PC-9 (cell line): ENCODE results near the gene SLC22A9. TPM values are rescaled to one million over a fixed set of nuclear protein-coding genes. Genes with fewer than 3 reads are reported as not detected.
A peak's percentile ranks its signal among the peaks of the same experiment; 100 is the strongest.

Source experiments
- BruUV-seq: library from RNA; stranded (reverse); fragments of 400-500 nt; replicated peaks from 2 replicates; lab custom pipeline; 2021; lab: Mats Ljungman, UMichigan
- CTCF ChIA-PET: fragments of 300-600 bp; sonication (Branson Sonifier 250); formaldehyde crosslinking; loops from one replicate; lab custom pipeline; 2022; ENCODE audit warnings: antibody characterized with exemption; lab: Charles Lee
- POLR2A ChIA-PET: fragments of 300-600 bp; sonication (Branson Sonifier 250); formaldehyde crosslinking; loops from one replicate; lab custom pipeline; 2022; ENCODE audit warnings: antibody characterized with exemption; ENCODE audit not compliant: unreplicated experiment; lab: Charles Lee
- DNase-seq, 2 experiments: peaks; one replicate each; pipeline versions ENCODE4 v3.0.0 to v3.0.0-alpha.2; 2015 to 2022; ENCODE audit warnings: mixed read lengths in 1 of 2
- H2AFZ ChIP-seq: fragments of 200-600 bp; sonication (generic); 2 replicates; pipeline ENCODE4 v1.8.1; 2017; ENCODE audit warnings: antibody characterized with exemption
- H3F3A ChIP-seq: fragments of 200-600 bp; sonication (generic); 2 replicates; pipeline ENCODE4 v1.8.1; 2017; ENCODE audit warnings: antibody characterized with exemption, mild to moderate bottlenecking, low read depth; ENCODE audit not compliant: insufficient read depth
- H3K27ac ChIP-seq: fragments of 200-600 bp; sonication (generic); 2 replicates; pipeline ENCODE4 v1.6.1; 2016; ENCODE audit warnings: mixed run types
- H3K27me3 ChIP-seq: fragments of 200-600 bp; sonication (generic); 2 replicates; pipeline ENCODE4 v1.6.1; 2016; ENCODE audit warnings: low read depth, mixed run types; ENCODE audit not compliant: insufficient read depth
- H3K36me3 ChIP-seq: fragments of 200-600 bp; sonication (generic); 2 replicates; pipeline ENCODE4 v1.6.1; 2016; ENCODE audit warnings: low read depth, mixed run types
- H3K4me1 ChIP-seq: fragments of 200-600 bp; sonication (generic); replicated peaks from 2 replicates; pipeline ENCODE4 v1.6.1; 2016; ENCODE audit warnings: mixed run types; ENCODE audit not compliant: insufficient read depth
- H3K4me2 ChIP-seq: fragments of 200-600 bp; sonication (generic); 2 replicates; pipeline ENCODE4 v1.6.1; 2017; ENCODE audit warnings: mixed run types
- H3K4me3 ChIP-seq: fragments of 200-600 bp; sonication (generic); 2 replicates; pipeline ENCODE4 v1.6.1; 2016; ENCODE audit warnings: mixed run types
- H3K79me2 ChIP-seq: fragments of 200-600 bp; sonication (generic); 2 replicates; pipeline ENCODE4 v1.6.1; 2017; ENCODE audit warnings: low read depth, mixed run types
- H3K9me2 ChIP-seq: fragments of 200-600 bp; sonication (generic); 2 replicates; pipeline ENCODE4 v1.8.1; 2017; ENCODE audit warnings: mild to moderate bottlenecking; ENCODE audit not compliant: insufficient read depth
- H3K9me3 ChIP-seq: fragments of 200-600 bp; sonication (generic); 2 replicates; pipeline ENCODE4 v1.8.1; 2016; ENCODE audit warnings: low read depth; ENCODE audit not compliant: insufficient read depth
- H4K20me1 ChIP-seq: fragments of 200-600 bp; sonication (generic); 2 replicates; pipeline ENCODE4 v1.8.1; 2017; ENCODE audit not compliant: insufficient read depth
- EZH2 ChIP-seq: fragments of 200-600 bp; sonication (generic); IDR thresholded peaks from 2 replicates; pipeline ENCODE4 v1.8.0; 2017; ENCODE audit warnings: antibody characterized with exemption, low read depth
- intact Hi-C: fragments of 100-400 bp; cut with micrococcal nuclease; formaldehyde crosslinking; loops from one replicate; pipeline ENCODE4 v1.10.0; 2022; ENCODE audit not compliant: unreplicated experiment
- total RNA-seq: library from RNA; stranded (reverse); gene quantifications from 2 replicates; pipeline ENCODE4 v1.2.3, GENCODE V29; 2021
- TF ChIP-seq, protein P1 (sequence below): fragments of 200-600 bp; sonication (generic); conservative IDR thresholded peaks from 2 replicates; pipeline ENCODE4 v1.6.1; 2017; ENCODE audit warnings: mixed run types, antibody characterized with exemption, mild to moderate bottlenecking, moderate library complexity

The SLC22A9 gene
- total RNA-seq, 1 experiment from 2014 or later = not detected

DNA sequence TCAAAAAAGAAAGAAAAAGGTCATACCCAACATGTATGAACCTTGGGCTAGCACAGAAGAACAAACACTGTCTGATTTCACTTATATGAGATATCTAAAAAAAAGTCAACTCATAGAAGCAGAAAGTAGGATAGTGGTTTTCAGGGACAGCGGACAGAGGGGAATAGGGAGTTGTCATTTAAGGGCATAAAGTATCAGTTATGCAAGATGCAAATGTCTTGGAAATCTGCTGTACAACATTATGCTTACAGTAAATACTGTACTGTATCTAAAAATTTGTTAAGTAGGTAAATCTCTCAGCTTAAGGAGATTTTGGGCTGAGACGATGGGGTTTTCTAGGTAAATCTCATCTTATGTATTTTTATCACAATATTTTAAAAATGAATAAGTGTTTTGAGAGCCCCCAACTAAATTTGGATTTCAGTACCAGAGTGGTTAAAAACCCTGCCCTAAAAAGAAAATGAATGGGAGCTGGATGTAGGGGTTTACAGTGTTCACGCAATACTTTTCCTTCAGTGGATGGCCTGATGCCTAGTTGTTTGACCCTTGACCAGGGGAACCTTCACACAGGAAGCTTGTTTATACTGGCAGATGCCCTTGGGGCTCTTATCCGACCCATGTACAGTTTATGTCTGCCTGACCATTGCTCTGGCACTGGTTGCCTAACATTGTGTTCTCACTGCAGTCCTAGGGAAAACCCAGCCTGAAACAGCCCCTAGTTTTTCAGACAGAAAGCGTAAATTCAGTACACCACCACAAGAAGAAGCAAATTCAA, 34.8 kb downstream of the SLC22A9 start:
- BruUV-seq = no TSS peak
- intact Hi-C loops = no loop called here
- H2AFZ ChIP-seq = no peak overlapping the region
- no peaks in the 10 kb centered on the region for H3K79me2 ChIP-seq
- POLR2A ChIA-PET = no interaction called here
- CTCF ChIA-PET = no interaction called here
- peaks cover 5% of the 10 kb centered on the region; the same call in 1 of the 2 replicates for H3K4me1 ChIP-seq
- peak in 1 of 2 experiments; percentile 38 for DNase-seq
- no peaks in the 10 kb centered on the region for H3K9me3 ChIP-seq
- no peaks in the 10 kb centered on the region for H3K9me2 ChIP-seq
- no peak overlapping the region for H3K4me3 ChIP-seq
- H3F3A ChIP-seq = no peaks in the 10 kb centered on the region
- no peak overlapping the region for H3K27ac ChIP-seq
- no peaks in the 10 kb centered on the region for H3K27me3 ChIP-seq
- no peak overlapping the region for H3K4me2 ChIP-seq
- H4K20me1 ChIP-seq = no peaks in the 10 kb centered on the region
- H3K36me3 ChIP-seq = no peaks in the 10 kb centered on the region
- TF ChIP-seq EZH2 = no peak
- TF ChIP-seq, protein P1, sequence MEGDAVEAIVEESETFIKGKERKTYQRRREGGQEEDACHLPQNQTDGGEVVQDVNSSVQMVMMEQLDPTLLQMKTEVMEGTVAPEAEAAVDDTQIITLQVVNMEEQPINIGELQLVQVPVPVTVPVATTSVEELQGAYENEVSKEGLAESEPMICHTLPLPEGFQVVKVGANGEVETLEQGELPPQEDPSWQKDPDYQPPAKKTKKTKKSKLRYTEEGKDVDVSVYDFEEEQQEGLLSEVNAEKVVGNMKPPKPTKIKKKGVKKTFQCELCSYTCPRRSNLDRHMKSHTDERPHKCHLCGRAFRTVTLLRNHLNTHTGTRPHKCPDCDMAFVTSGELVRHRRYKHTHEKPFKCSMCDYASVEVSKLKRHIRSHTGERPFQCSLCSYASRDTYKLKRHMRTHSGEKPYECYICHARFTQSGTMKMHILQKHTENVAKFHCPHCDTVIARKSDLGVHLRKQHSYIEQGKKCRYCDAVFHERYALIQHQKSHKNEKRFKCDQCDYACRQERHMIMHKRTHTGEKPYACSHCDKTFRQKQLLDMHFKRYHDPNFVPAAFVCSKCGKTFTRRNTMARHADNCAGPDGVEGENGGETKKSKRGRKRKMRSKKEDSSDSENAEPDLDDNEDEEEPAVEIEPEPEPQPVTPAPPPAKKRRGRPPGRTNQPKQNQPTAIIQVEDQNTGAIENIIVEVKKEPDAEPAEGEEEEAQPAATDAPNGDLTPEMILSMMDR = no peak

DNA sequence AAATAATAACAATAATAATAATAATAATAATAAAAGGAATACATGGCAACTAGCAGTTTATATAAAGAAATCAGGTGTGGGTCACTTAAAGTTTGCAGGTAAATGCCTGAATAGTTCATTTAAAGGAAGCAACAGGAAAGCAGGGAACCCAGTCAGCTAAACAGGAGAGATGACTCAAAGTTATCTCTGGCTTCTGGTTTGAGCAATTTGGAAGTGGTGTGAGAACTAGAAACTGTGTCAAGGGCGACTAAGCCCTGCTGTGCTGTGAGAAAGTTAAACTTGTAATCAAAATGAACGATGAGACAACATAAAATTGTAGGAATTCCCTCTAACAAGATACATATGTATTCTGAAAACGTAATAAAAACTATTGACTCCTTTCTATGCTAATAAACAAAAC, 35.5 kb downstream of the SLC22A9 start:
- DNase-seq = peak in 1 of 2 experiments; percentile 59
- POLR2A ChIA-PET = no interaction called here
- Histone ChIP-seq H3K36me3 (no peaks in the 10 kb centered on the region), H3F3A (no peaks in the 10 kb centered on the region), H2AFZ (no peak overlapping the region), H3K79me2 (no peaks in the 10 kb centered on the region), H3K4me3 (no peak overlapping the region), H3K27me3 (no peaks in the 10 kb centered on the region), H3K4me1 (peaks cover 5% of the 10 kb centered on the region; the same call in 1 of the 2 replicates), H3K4me2 (no peak overlapping the region), H4K20me1 (no peaks in the 10 kb centered on the region), H3K27ac (no peak overlapping the region), H3K9me2 (no peaks in the 10 kb centered on the region), H3K9me3 (no peaks in the 10 kb centered on the region)
- no TSS peak for BruUV-seq
- intact Hi-C loops = no loop called here
- CTCF ChIA-PET = no interaction called here
- no peak for TF ChIP-seq EZH2
- TF ChIP-seq, protein P1 = no peak

DNA sequence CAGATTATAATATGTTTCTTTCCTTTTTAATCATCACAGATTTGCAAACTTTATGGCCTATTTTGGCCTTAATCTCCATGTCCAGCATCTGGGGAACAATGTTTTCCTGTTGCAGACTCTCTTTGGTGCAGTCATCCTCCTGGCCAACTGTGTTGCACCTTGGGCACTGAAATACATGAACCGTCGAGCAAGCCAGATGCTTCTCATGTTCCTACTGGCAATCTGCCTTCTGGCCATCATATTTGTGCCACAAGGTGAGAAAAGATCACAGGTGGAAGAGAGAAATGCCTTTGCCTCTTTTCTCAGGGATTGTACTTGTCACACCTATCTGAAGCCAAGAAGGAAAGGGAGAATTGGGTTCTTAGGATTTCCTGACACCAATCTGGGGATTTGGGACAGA, 36.9 kb downstream of the SLC22A9 start:
- no peak for TF ChIP-seq EZH2
- TF ChIP-seq, protein P1 = no peak
- H3K27ac ChIP-seq = no peak overlapping the region
- H3K4me2 ChIP-seq = no peak overlapping the region
- DNase-seq = no peak
- no peak overlapping the region for H2AFZ ChIP-seq
- ChIA-PET POLR2A (interaction anchor here (0.6 kb wide), 1 partner anchor 116 kb away, joined by 36 read pairs; no protein-coding TSS in a partner anchor), CTCF (no interaction called here)
- no peaks in the 10 kb centered on the region for H3K9me2 ChIP-seq
- BruUV-seq = no TSS peak
- no peaks in the 10 kb centered on the region for H3K9me3 ChIP-seq
- no peaks in the 10 kb centered on the region for H3K27me3 ChIP-seq
- intact Hi-C loops = no loop called here
- H3K4me1 ChIP-seq = peaks cover 5% of the 10 kb centered on the region; the same call in 1 of the 2 replicates
- H3K79me2 ChIP-seq = no peaks in the 10 kb centered on the region
- H3K4me3 ChIP-seq = no peak overlapping the region
- H3F3A ChIP-seq = no peaks in the 10 kb centered on the region
- no peaks in the 10 kb centered on the region for H4K20me1 ChIP-seq
- H3K36me3 ChIP-seq = no peaks in the 10 kb centered on the region
